ENCODE measurements around the gene STK40.

STK40 gene

GRCh38 chr1:36330940-36331339, 54.8 kb downstream of the STK40 start:
- DNase-seq (ENCODE audit: low read depth), result no peak
- H3K4me3 ChIP-seq (ENCODE audit: control insufficient read depth, low read depth, low read length), result no peak overlapping the region
- no peak for TF ChIP-seq CTCF (conservative IDR thresholded peaks at IDR 0.05; ENCODE audit: control insufficient read depth, insufficient read depth, low read depth, low read length)

- no peak for DNase-seq (ENCODE audit: low read depth)
- no peak overlapping the region for H3K4me3 ChIP-seq (ENCODE audit: control insufficient read depth, low read depth, low read length)
- no peak for TF ChIP-seq CTCF (conservative IDR thresholded peaks at IDR 0.05; ENCODE audit: control insufficient read depth, insufficient read depth, low read depth, low read length)
Measured at GRCh38 chr1:36329817-36330216, 55.9 kb downstream of the STK40 start.

GRCh38 chr1:36328713-36329112, 57.0 kb downstream of the STK40 start:
- TF ChIP-seq CTCF (conservative IDR thresholded peaks at IDR 0.05; ENCODE audit: control insufficient read depth, insufficient read depth, low read depth, low read length), result no peak
- DNase-seq (ENCODE audit: low read depth), result peak; percentile 33
- H3K4me3 ChIP-seq (ENCODE audit: control insufficient read depth, low read depth, low read length), result no peak overlapping the region

- H3K4me3 ChIP-seq (ENCODE audit: control insufficient read depth, low read depth, low read length), result no peak overlapping the region
- no peak for DNase-seq (ENCODE audit: low read depth)
- no peak for TF ChIP-seq CTCF (conservative IDR thresholded peaks at IDR 0.05; ENCODE audit: control insufficient read depth, insufficient read depth, low read depth, low read length)
Measured at GRCh38 chr1:36328088-36328480, 57.6 kb downstream of the STK40 start.

- peak; percentile 54 for DNase-seq (ENCODE audit: low read depth)
- H3K4me3 ChIP-seq (ENCODE audit: control insufficient read depth, low read depth, low read length), result no peak overlapping the region
- no peak for TF ChIP-seq CTCF (conservative IDR thresholded peaks at IDR 0.05; ENCODE audit: control insufficient read depth, insufficient read depth, low read depth, low read length)
Measured at GRCh38 chr1:36327421-36328087, 58.2 kb downstream of the STK40 start.

- DNase-seq (ENCODE audit: low read depth), result no peak
- no peak for TF ChIP-seq CTCF (conservative IDR thresholded peaks at IDR 0.05; ENCODE audit: control insufficient read depth, insufficient read depth, low read depth, low read length)
- H3K4me3 ChIP-seq (ENCODE audit: control insufficient read depth, low read depth, low read length), result no peak overlapping the region
Measured at GRCh38 chr1:36326499-36326898, 59.2 kb downstream of the STK40 start.

GRCh38 chr1:36324353-36324703, 61.4 kb downstream of the STK40 start:
- TF ChIP-seq CTCF (conservative IDR thresholded peaks at IDR 0.05; ENCODE audit: control insufficient read depth, insufficient read depth, low read depth, low read length), result no peak
- H3K4me3 ChIP-seq (ENCODE audit: control insufficient read depth, low read depth, low read length), result no peak overlapping the region
- no peak for DNase-seq (ENCODE audit: low read depth)

Data from fibroblast of mammary gland (primary cell).